ENCODE measurements around the gene ROBO2. TPM values are rescaled to one million over a fixed set of nuclear protein-coding genes. Genes with fewer than 3 reads are reported as not detected.

The ROBO2 gene
- total RNA-seq, 1 donor from 2014 or later, result 11.0 TPM

DNA sequence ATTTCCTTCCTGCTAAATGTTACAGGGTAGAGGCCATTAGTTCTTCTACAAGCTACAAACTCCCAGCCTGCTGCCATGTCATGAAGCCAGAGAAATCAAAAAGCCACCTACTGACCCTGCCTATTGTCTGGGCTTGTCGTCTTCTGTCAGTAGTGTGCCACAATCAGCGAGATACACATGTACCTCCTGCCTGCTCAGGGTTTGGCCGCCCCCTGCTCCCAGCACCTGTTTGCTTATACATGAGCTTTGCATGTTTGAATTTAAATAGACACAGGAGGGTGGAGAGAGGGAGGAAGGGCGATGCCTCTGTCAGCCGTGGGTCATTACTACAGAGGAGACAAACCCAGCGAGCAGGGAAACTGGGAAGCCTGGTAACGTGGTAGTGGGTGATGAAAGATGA lies 106.1 kb downstream of the ROBO2 start:
- H3K9me3 ChIP-seq, result no peaks in the 10 kb centered on the region
- no peak for TF ChIP-seq CTCF (IDR thresholded peaks at IDR 0.05)
- DNase-seq (ENCODE audit: extremely low spot score in 2 of 2), result no peak

DNA sequence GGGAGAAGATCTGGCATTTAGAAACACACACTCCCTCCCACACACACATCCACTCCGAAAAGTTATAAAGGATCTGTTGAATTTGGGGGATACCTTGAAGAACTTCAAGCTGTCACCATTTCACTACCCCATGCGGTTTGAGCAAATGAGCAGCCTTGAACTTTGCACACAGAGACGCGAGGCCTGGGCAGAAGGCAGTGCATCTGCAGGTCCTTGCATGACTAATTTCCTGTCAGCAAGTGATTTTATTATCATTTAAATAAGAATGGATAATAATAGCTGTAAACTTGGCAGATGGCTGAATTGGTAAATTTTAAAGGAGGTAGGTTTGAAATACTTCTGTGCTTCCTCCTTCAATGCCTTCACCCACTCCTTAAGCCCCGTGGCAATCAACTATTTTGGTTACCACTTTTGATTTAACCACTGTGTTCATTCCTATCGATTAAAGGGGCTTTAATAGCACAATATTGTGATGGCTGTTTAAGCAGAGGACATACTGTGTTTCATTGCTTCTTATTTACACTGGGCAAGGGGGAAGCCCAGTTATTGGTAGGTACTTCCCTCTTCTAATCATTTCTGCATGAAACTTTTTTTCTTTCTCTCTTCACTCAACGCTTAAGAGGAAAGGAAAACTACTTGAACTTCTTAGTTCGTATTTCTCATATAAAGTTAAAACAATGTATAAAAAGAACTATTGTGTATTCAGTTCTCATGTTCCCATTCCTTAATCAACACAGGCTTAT lies 108.1 kb downstream of the ROBO2 start:
- intact Hi-C loops (cut with DNase I), result no loop called here

More for the DNA sequence above, 106.1 kb downstream of the ROBO2 start:
- Histone ChIP-seq H3K27me3 (no peaks in the 10 kb centered on the region), H3K4me1 (no peaks in the 10 kb centered on the region), H3K4me3 (no peak overlapping the region), H3K27ac (no peak overlapping the region), H3K36me3 (no peaks in the 10 kb centered on the region)
- intact Hi-C loops (cut with DNase I), result no loop called here

GRCh38 chr3:77149382-77149781 lies 109.5 kb downstream of the ROBO2 start:
- Histone ChIP-seq H3K9me3 (no peaks in the 10 kb centered on the region), H3K4me3 (no peak overlapping the region), H3K4me1 (no peaks in the 10 kb centered on the region), H3K27ac (no peak overlapping the region), H3K36me3 (no peaks in the 10 kb centered on the region), H3K27me3 (no peaks in the 10 kb centered on the region)
- no peak for DNase-seq (ENCODE audit: extremely low spot score in 2 of 2)
- TF ChIP-seq POLR2AphosphoS5 (IDR thresholded peaks at IDR 0.05; ENCODE audit: insufficient read depth in 1 of 2, low read depth in 1 of 2) (no peak), CTCF (IDR thresholded peaks at IDR 0.05) (no peak), POLR2A (IDR thresholded peaks at IDR 0.05) (no peak)
- intact Hi-C loops (cut with DNase I), result no loop called here

More for the DNA sequence above, 108.1 kb downstream of the ROBO2 start:
- Histone ChIP-seq H3K36me3 (no peaks in the 10 kb centered on the region), H3K4me3 (no peak overlapping the region), H3K27me3 (no peaks in the 10 kb centered on the region), H3K9me3 (no peaks in the 10 kb centered on the region), H3K27ac (no peak overlapping the region), H3K4me1 (no peaks in the 10 kb centered on the region)
- TF ChIP-seq POLR2AphosphoS5 (IDR thresholded peaks at IDR 0.05; ENCODE audit: insufficient read depth in 1 of 2, low read depth in 1 of 2) (no peak), POLR2A (IDR thresholded peaks at IDR 0.05) (no peak), CTCF (IDR thresholded peaks at IDR 0.05) (no peak)
- DNase-seq (ENCODE audit: extremely low spot score in 2 of 2), result no peak

DNA sequence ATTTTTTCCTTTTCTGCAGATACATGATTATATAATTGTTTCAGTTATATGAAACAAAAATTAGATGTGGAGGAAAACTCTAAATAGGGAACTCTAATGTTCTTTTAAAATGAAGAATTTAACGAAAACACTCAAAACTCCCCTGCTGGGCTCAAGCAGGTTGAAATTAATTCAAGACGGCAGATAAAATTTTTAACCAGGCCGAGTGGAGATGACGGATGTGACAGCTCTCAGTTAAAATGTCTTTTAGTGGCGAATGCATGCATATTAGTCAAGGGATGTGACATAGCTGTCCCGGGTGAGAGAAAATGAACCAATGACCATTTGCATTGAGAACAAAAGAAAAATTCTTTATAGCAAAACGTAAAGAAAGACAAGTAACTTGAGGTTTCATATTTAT lies 110.1 kb downstream of the ROBO2 start:
- Histone ChIP-seq H3K27ac (no peak overlapping the region), H3K4me1 (no peaks in the 10 kb centered on the region), H3K27me3 (no peaks in the 10 kb centered on the region), H3K4me3 (no peak overlapping the region), H3K36me3 (no peaks in the 10 kb centered on the region), H3K9me3 (no peaks in the 10 kb centered on the region)
- TF ChIP-seq CTCF (IDR thresholded peaks at IDR 0.05) (no peak), POLR2A (IDR thresholded peaks at IDR 0.05) (no peak), POLR2AphosphoS5 (IDR thresholded peaks at IDR 0.05; ENCODE audit: insufficient read depth in 1 of 2, low read depth in 1 of 2) (no peak)
- intact Hi-C loops (cut with DNase I), result no loop called here
- DNase-seq (ENCODE audit: extremely low spot score in 2 of 2), result no peak

- DNase-seq (ENCODE audit: extremely low spot score in 2 of 2), result no peak
- Histone ChIP-seq H3K36me3 (no peaks in the 10 kb centered on the region), H3K4me1 (no peaks in the 10 kb centered on the region), H3K4me3 (no peak overlapping the region), H3K27me3 (no peaks in the 10 kb centered on the region), H3K27ac (no peak overlapping the region), H3K9me3 (no peaks in the 10 kb centered on the region)
- TF ChIP-seq CTCF (IDR thresholded peaks at IDR 0.05), result no peak
- TF ChIP-seq POLR2AphosphoS5 (IDR thresholded peaks at IDR 0.05; ENCODE audit: insufficient read depth in 1 of 2, low read depth in 1 of 2), result no peak
- TF ChIP-seq POLR2A (IDR thresholded peaks at IDR 0.05), result no peak
- intact Hi-C loops (cut with DNase I), result no loop called here
Measured at GRCh38 chr3:77150759-77151158, 110.9 kb downstream of the ROBO2 start.

Measured in vagina (tissue), 2 donors.